PC-3 (cell line): ENCODE data around the gene MPPED1.

Experiments
- EZH2 ChIP-seq: fragments of 300-600 bp; sonication (generic); IDR thresholded peaks from one replicate; pipeline ENCODE4 v1.6.1; 2017; ENCODE audit warnings: antibody characterized with exemption, mild to moderate bottlenecking, low read length; ENCODE audit not compliant: unreplicated experiment
- EZH2phosphoT487 ChIP-seq: fragments of 300-600 bp; sonication (generic); IDR thresholded peaks from 2 replicates; pipeline ENCODE4 v1.6.1; 2018; ENCODE audit warnings: mild to moderate bottlenecking, antibody characterized with exemption, low read length, borderline replicate concordance
- TF ChIP-seq, protein P1 (sequence below): fragments of 300-600 bp; sonication (generic); conservative IDR thresholded peaks from 2 replicates; pipeline ENCODE4 v1.5.1; 2017; ENCODE audit warnings: antibody characterized with exemption, low read depth, mild to moderate bottlenecking, low read length

DNA sequence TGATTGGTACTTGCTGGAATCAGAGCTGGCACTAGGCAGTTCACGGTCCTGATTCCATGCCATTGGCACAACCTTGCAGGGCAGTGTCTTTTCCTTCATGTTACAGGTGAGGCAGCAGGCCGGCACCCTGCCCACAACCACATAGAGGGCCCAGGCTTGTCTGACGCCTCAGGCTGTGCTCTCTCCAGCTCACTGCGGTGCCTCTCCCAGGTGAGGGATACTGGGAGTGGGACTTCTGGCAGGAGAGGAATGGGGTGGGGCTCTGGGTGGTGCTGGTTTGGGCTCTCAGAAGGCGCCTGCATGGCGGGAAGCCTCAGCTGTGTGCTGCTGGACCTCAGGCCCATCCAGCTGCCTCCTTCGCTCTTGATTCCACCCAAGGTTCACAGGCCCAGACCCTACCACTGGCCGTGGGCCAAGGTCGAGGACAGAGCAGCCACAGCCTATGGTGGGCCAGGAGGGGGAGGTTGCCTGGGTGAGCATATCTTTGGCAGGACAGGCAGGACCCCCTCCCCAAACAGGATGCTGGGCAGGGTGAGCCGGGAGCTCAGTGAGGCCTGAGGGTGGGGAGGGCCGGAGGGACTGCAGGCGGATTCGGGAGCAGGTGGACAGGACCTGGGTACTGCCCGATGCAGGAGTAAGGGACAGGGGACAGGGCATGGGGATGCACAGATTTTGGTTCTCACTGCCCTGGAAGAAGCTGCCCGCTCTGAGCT lies 7.0 kb upstream of the MPPED1 start:
- TF ChIP-seq, protein P1, sequence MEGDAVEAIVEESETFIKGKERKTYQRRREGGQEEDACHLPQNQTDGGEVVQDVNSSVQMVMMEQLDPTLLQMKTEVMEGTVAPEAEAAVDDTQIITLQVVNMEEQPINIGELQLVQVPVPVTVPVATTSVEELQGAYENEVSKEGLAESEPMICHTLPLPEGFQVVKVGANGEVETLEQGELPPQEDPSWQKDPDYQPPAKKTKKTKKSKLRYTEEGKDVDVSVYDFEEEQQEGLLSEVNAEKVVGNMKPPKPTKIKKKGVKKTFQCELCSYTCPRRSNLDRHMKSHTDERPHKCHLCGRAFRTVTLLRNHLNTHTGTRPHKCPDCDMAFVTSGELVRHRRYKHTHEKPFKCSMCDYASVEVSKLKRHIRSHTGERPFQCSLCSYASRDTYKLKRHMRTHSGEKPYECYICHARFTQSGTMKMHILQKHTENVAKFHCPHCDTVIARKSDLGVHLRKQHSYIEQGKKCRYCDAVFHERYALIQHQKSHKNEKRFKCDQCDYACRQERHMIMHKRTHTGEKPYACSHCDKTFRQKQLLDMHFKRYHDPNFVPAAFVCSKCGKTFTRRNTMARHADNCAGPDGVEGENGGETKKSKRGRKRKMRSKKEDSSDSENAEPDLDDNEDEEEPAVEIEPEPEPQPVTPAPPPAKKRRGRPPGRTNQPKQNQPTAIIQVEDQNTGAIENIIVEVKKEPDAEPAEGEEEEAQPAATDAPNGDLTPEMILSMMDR: no peak
- TF ChIP-seq EZH2 (no peak), EZH2phosphoT487 (no peak)
